HL-60 (cell line): ENCODE results near the gene ZNRF2.

Experiments used
- DNase-seq, 2 experiments: peaks; one replicate each; pipeline ENCODE4 v3.0.0-alpha.2; 2010 to 2020; ENCODE audit warnings: low read depth in 1 of 2, low spot score in 1 of 2
- H3K27ac ChIP-seq: fragments of 250-450 bp; sonication (Bioruptor Pico); replicated peaks from 2 replicates; pipeline ENCODE4 v1.5.1; 2020; ENCODE audit warnings: mild to moderate bottlenecking, moderate library complexity
- H3K27me3 ChIP-seq: fragments of 250-450 bp; sonication (Bioruptor Pico); 2 replicates; pipeline ENCODE4 v1.5.1; 2021; ENCODE audit warnings: mild to moderate bottlenecking, moderate library complexity; ENCODE audit not compliant: insufficient read depth, poor library complexity, severe bottlenecking
- H3K4me3 ChIP-seq: replicated peaks from 2 replicates; pipeline ENCODE4 v1.5.1; 2011; ENCODE audit warnings: mild to moderate bottlenecking, control low read depth, low read length; ENCODE audit not compliant: insufficient read depth
- CTCF ChIP-seq: IDR thresholded peaks from one replicate; pipeline ENCODE4 v1.5.1; 2011; ENCODE audit warnings: low read length, control low read depth, inconsistent platforms; ENCODE audit not compliant: insufficient read depth
- GABPA ChIP-seq: IDR thresholded peaks from 2 replicates; pipeline ENCODE4 v1.6.1; 2012; ENCODE audit warnings: low read depth
- POLR2AphosphoS5 ChIP-seq: IDR thresholded peaks from 2 replicates; pipeline ENCODE4 v1.6.1; 2012; ENCODE audit warnings: low read depth
- REST ChIP-seq: IDR thresholded peaks from 2 replicates; pipeline ENCODE4 v1.6.1; 2012; ENCODE audit warnings: low read depth; ENCODE audit not compliant: insufficient replicate concordance
- SPI1 ChIP-seq: IDR thresholded peaks from 2 replicates; pipeline ENCODE4 v1.6.1; 2012; ENCODE audit warnings: low read depth, mild to moderate bottlenecking, borderline replicate concordance

ZNRF2 gene

DNA sequence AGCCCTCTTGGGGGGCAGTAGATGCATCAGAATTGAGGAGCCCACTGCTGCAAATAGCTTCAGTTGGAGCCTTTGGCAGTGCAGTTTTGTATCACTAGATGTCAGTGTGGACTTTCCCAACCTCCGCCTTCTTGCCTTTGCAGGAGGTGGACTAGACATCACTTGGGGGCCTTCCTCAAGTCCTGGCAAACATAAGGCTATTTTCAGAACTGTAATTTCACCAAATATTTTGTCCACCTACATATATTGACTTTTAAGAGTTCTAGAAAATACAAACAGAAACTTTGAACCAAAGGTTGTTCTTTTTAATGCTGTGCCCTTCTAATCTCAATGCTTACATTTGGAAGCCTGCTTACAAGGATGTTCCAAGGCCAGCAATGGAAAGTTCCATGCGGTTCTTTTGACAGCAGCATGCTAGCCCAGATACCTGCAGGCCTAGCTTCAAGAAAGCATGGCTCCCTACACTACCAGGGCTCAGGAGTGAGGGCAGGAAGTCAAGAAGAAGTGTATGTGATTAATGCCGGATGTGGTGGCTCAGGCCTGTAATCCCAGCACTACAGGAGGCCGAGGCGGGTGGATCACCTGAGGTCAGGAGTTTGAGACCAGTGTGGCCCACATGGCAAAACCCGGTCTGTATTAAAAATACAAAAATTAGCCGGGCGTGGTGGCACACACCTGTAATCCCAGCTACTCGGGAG is 8.0 kb upstream of the ZNRF2 start:
- Histone ChIP-seq H3K27ac (no peak overlapping the region), H3K4me3 (no peak overlapping the region), H3K27me3 (no peaks in the 10 kb centered on the region)
- peak in 1 of 2 experiments; percentile 58 for DNase-seq
- TF ChIP-seq REST (no peak), SPI1 (no peak), CTCF (peak; percentile 68)

DNA sequence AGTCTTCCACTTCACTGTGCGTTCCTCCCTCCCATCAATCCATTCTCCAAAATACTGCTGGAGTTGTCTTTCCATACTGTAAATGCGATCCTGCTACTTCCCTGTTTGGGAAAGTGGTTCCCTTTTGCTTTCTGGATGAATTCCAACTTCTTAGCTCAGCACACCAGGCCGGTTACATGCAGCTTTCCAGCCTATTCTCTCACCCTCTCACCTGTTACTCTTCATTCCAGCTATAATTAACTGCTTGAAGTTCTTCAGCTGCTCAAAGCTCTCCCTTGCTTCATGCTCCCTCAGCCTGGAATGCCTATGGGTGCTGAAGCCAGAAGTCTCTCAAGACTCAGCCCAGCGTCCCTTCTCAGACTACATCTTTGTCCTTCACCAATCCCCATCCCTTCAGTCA is 6.0 kb upstream of the ZNRF2 start:
- DNase-seq = peak in 1 of 2 experiments; percentile 38
- Histone ChIP-seq H3K27me3 (no peaks in the 10 kb centered on the region), H3K4me3 (no peak overlapping the region), H3K27ac (no peak overlapping the region)
- TF ChIP-seq GABPA (no peak), REST (no peak), POLR2AphosphoS5 (no peak), SPI1 (no peak), CTCF (no peak)

GRCh38 chr7:30278849-30279652 is 5.3 kb upstream of the ZNRF2 start:
- Histone ChIP-seq H3K4me3 (no peak overlapping the region), H3K27ac (no peak overlapping the region), H3K27me3 (no peaks in the 10 kb centered on the region)
- no peak for TF ChIP-seq SPI1
- no peak for TF ChIP-seq POLR2AphosphoS5
- TF ChIP-seq CTCF = no peak
- no peak for TF ChIP-seq GABPA
- TF ChIP-seq REST = no peak
- DNase-seq = no peak
